KMS-11 (cell line): ENCODE results near the gene SLC22A6.

Experiments used
- H2AFZ ChIP-seq: fragments of 200-600 bp; sonication (generic); 2 replicates; pipeline ENCODE4 v1.6.1; 2016; ENCODE audit warnings: antibody characterized with exemption, mixed run types, low read depth
- H3K27ac ChIP-seq: fragments of 200-600 bp; sonication (generic); 2 replicates; pipeline ENCODE4 v1.6.1; 2016; ENCODE audit warnings: mild to moderate bottlenecking, mixed run types
- H3K27me3 ChIP-seq: fragments of 200-600 bp; sonication (generic); 2 replicates; pipeline ENCODE4 v1.6.1; 2017; ENCODE audit warnings: mild to moderate bottlenecking, low read depth, mixed run types, moderate library complexity; ENCODE audit not compliant: insufficient read depth
- H3K36me3 ChIP-seq: fragments of 200-600 bp; sonication (generic); 2 replicates; pipeline ENCODE4 v1.6.1; 2017; ENCODE audit warnings: mild to moderate bottlenecking, mixed run types; ENCODE audit not compliant: insufficient read depth
- H3K4me1 ChIP-seq: fragments of 200-600 bp; sonication (generic); 2 replicates; pipeline ENCODE4 v1.6.1; 2016; ENCODE audit warnings: mild to moderate bottlenecking, low read depth, mixed run types; ENCODE audit not compliant: poor library complexity, severe bottlenecking
- H3K4me2 ChIP-seq: fragments of 200-600 bp; sonication (generic); 2 replicates; pipeline ENCODE4 v1.7.0; 2016; ENCODE audit warnings: mild to moderate bottlenecking, mixed run types
- H3K4me3 ChIP-seq: fragments of 200-600 bp; sonication (generic); IDR thresholded peaks from 2 replicates; pipeline ENCODE4 v1.6.1; 2017; ENCODE audit warnings: low read depth, low read length, mixed read lengths; ENCODE audit not compliant: insufficient read depth
- H3K79me2 ChIP-seq: fragments of 200-600 bp; sonication (generic); 2 replicates; pipeline ENCODE4 v1.6.1; 2016; ENCODE audit warnings: low read depth, mixed run types; ENCODE audit not compliant: insufficient read depth
- H3K9ac ChIP-seq: fragments of 200-600 bp; sonication (generic); 2 replicates; pipeline ENCODE4 v1.6.1; 2016; ENCODE audit warnings: mild to moderate bottlenecking, mixed run types
- H4K20me1 ChIP-seq: fragments of 200-600 bp; sonication (generic); 2 replicates; pipeline ENCODE4 v1.6.1; 2016; ENCODE audit warnings: mild to moderate bottlenecking, mixed run types; ENCODE audit not compliant: insufficient read depth
- TF ChIP-seq, protein P1 (sequence below): fragments of 200-600 bp; sonication (generic); conservative IDR thresholded peaks from 2 replicates; pipeline ENCODE4 v1.6.1; 2017; ENCODE audit warnings: low read depth, mild to moderate bottlenecking, antibody characterized with exemption, low read length, moderate library complexity, mixed read lengths

Gene SLC22A6

GRCh38 chr11:62999156-62999555 lies 14.4 kb upstream of the SLC22A6 start:
- Histone ChIP-seq H3K27ac (no peak overlapping the region), H3K36me3 (no peaks in the 10 kb centered on the region), H4K20me1 (no peaks in the 10 kb centered on the region), H3K27me3 (peaks cover 3% of the 10 kb centered on the region; the same call in 1 of the 2 replicates), H2AFZ (no peak overlapping the region), H3K4me2 (no peak overlapping the region), H3K9ac (no peak overlapping the region), H3K4me3 (no peak overlapping the region), H3K79me2 (no peaks in the 10 kb centered on the region), H3K4me1 (no peaks in the 10 kb centered on the region)
- TF ChIP-seq, protein P1, sequence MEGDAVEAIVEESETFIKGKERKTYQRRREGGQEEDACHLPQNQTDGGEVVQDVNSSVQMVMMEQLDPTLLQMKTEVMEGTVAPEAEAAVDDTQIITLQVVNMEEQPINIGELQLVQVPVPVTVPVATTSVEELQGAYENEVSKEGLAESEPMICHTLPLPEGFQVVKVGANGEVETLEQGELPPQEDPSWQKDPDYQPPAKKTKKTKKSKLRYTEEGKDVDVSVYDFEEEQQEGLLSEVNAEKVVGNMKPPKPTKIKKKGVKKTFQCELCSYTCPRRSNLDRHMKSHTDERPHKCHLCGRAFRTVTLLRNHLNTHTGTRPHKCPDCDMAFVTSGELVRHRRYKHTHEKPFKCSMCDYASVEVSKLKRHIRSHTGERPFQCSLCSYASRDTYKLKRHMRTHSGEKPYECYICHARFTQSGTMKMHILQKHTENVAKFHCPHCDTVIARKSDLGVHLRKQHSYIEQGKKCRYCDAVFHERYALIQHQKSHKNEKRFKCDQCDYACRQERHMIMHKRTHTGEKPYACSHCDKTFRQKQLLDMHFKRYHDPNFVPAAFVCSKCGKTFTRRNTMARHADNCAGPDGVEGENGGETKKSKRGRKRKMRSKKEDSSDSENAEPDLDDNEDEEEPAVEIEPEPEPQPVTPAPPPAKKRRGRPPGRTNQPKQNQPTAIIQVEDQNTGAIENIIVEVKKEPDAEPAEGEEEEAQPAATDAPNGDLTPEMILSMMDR: no peak

DNA sequence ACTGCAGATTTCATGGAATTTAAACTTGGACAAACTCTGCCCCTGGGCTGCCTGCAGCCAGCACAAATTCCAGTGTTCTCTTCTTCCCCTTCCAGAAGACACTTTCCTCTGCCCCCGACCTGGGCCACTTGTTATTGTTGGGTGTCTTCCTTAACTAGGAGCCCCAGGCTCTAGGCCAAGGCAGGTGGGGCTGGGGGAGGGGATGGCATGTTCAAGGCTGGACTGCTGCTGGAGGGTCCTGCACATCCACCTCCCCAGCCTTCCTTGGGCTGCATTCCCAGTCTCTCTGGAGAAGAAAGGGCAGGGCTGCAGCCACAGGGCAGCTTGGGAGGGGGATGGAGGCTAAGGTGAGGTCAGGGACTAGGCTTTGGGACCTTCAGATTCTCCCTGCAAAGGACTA lies 11.5 kb upstream of the SLC22A6 start:
- Histone ChIP-seq H3K27me3 (peaks cover 3% of the 10 kb centered on the region; the same call in 1 of the 2 replicates), H3K4me1 (no peaks in the 10 kb centered on the region)
- TF ChIP-seq, protein P1: no peak

GRCh38 chr11:62994775-62995174 lies 10.0 kb upstream of the SLC22A6 start:
- Histone ChIP-seq H3K27ac (no peak overlapping the region), H3K4me2 (no peak overlapping the region), H3K9ac (no peak overlapping the region), H4K20me1 (no peaks in the 10 kb centered on the region), H3K4me3 (no peak overlapping the region), H2AFZ (no peak overlapping the region), H3K36me3 (no peaks in the 10 kb centered on the region), H3K4me1 (no peaks in the 10 kb centered on the region), H3K27me3 (peaks cover 3% of the 10 kb centered on the region; the same call in 1 of the 2 replicates), H3K79me2 (no peaks in the 10 kb centered on the region)
- TF ChIP-seq, protein P1: no peak

More for the DNA sequence above, 11.5 kb upstream of the SLC22A6 start:
- H3K79me2 ChIP-seq: no peaks in the 10 kb centered on the region
- no peak overlapping the region for H3K4me3 ChIP-seq
- no peak overlapping the region for H3K9ac ChIP-seq
- H3K4me2 ChIP-seq: no peak overlapping the region
- no peaks in the 10 kb centered on the region for H3K36me3 ChIP-seq
- no peaks in the 10 kb centered on the region for H4K20me1 ChIP-seq
- H2AFZ ChIP-seq: no peak overlapping the region
- no peak overlapping the region for H3K27ac ChIP-seq

DNA sequence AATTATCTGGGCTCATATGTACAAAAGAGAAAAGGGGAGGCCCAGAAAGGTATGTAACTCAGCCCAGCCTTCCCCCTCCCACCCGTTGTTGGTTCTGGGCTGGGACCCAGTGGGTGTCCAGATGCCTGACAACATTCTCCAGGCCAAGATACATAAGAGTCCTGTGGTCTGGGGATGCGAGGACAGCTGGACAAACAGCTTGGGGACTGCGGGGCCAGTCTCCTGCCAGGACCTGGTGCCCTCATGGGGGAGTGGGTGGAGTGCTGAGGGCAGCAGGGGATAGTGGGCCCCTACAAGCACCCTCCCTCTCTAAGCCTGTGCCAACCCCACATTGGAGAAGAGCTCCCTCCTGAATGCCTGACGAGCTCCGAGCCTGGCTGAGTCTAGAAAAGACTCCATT lies 3.5 kb upstream of the SLC22A6 start:
- H3K27ac ChIP-seq: no peak overlapping the region
- TF ChIP-seq, protein P1: no peak

More for the DNA sequence above, 3.5 kb upstream of the SLC22A6 start:
- H3K4me1 ChIP-seq: no peaks in the 10 kb centered on the region
- no peak overlapping the region for H2AFZ ChIP-seq
- no peaks in the 10 kb centered on the region for H3K27me3 ChIP-seq
- H3K36me3 ChIP-seq: no peaks in the 10 kb centered on the region
- no peak overlapping the region for H3K4me3 ChIP-seq
- no peaks in the 10 kb centered on the region for H4K20me1 ChIP-seq
- H3K9ac ChIP-seq: no peak overlapping the region
- no peaks in the 10 kb centered on the region for H3K79me2 ChIP-seq
- H3K4me2 ChIP-seq: no peak overlapping the region
